Breast epithelium (tissue), 3 donors: ENCODE measurements around the gene LINS1.

Source experiments
- CTCF ChIP-seq, 3 donors: fragments of 450-650 bp; IDR thresholded peaks; one replicate each; pipeline ENCODE4 v1.5.1; 2016 to 2017; ENCODE audit warnings: antibody characterized with exemption in 3 of 3, mild to moderate bottlenecking in 3 of 3, moderate library complexity in 3 of 3
- POLR2A ChIP-seq: fragments of 450-650 bp; IDR thresholded peaks from one replicate; pipeline ENCODE4 v1.6.1; 2016; ENCODE audit warnings: antibody characterized with exemption, mild to moderate bottlenecking, moderate library complexity

- TF ChIP-seq CTCF (IDR thresholded peaks at IDR 0.05) (no peak), POLR2A (no peak)
Measured at GRCh38 chr15:100592898-100593297, 9.1 kb downstream of the LINS1 start.
